Hematopoietic multipotent progenitor cell treated with erythropoietin and hydrocortisone succinate and interleukin-3 and kit ligand, for 6 days (in vitro differentiated cells): Measurements from ENCODE around the gene MYO15A.
"Not testable (repeated sequence)": the region's sequence is repeated elsewhere in the genome, so short reads cannot be mapped to it uniquely, and the experiment has no call there.

Experiments
- DNase-seq: peaks from one replicate; pipeline ENCODE4 v3.0.0-alpha.2; 2015

MYO15A gene

GRCh38 chr17:18186627-18186982 is 78.0 kb downstream of the MYO15A start:
- DNase-seq = no peak

- DNase-seq = no peak
These were observed 78.7 kb downstream of the MYO15A start for GRCh38 chr17:18187226-18187625.

GRCh38 chr17:18187821-18188761 is 79.5 kb downstream of the MYO15A start:
- DNase-seq = peak; percentile 73

- DNase-seq = no peak
These were observed 82.2 kb downstream of the MYO15A start for GRCh38 chr17:18190628-18191235.

GRCh38 chr17:18191236-18191667 is 82.7 kb downstream of the MYO15A start:
- no peak for DNase-seq

- DNase-seq = peak; percentile 48
These were observed 83.4 kb downstream of the MYO15A start for GRCh38 chr17:18191967-18192366.

GRCh38 chr17:18194394-18194793 is 85.8 kb downstream of the MYO15A start:
- DNase-seq = no peak

GRCh38 chr17:18194804-18195203 is 86.2 kb downstream of the MYO15A start:
- no peak for DNase-seq

- DNase-seq = no peak
These were observed 86.7 kb downstream of the MYO15A start for GRCh38 chr17:18195246-18195645.

GRCh38 chr17:18197535-18198194 is 89.1 kb downstream of the MYO15A start:
- no peak for DNase-seq

GRCh38 chr17:18198530-18198929 is 90.0 kb downstream of the MYO15A start:
- DNase-seq = no peak

- DNase-seq = no peak
These were observed 92.6 kb downstream of the MYO15A start for GRCh38 chr17:18201108-18201507.

GRCh38 chr17:18203308-18203707 is 94.8 kb downstream of the MYO15A start:
- DNase-seq = no peak

GRCh38 chr17:18205861-18206260 is 97.3 kb downstream of the MYO15A start:
- no peak for DNase-seq

GRCh38 chr17:18206962-18207361 is 98.4 kb downstream of the MYO15A start:
- DNase-seq = no peak

GRCh38 chr17:18208092-18208491 is 99.5 kb downstream of the MYO15A start:
- DNase-seq = no peak

GRCh38 chr17:18213666-18214270 is 105.2 kb downstream of the MYO15A start:
- DNase-seq = no peak

- not testable (repeated sequence) for DNase-seq
These were observed 108.3 kb downstream of the MYO15A start for GRCh38 chr17:18216906-18217305.

- peak; percentile 82 for DNase-seq
These were observed 109.0 kb downstream of the MYO15A start for GRCh38 chr17:18217412-18218015.

- no peak for DNase-seq
These were observed 110.3 kb downstream of the MYO15A start for GRCh38 chr17:18218756-18219415.

- no peak for DNase-seq
These were observed 115.5 kb downstream of the MYO15A start for GRCh38 chr17:18224053-18224386.

GRCh38 chr17:18224387-18225120 is 116.0 kb downstream of the MYO15A start:
- DNase-seq = no peak
